ENCODE results near the gene CEACAM18. TPM values are rescaled to one million over a fixed set of nuclear protein-coding genes. Genes with fewer than 3 reads are reported as not detected.

CEACAM18 gene
- total and polyA plus RNA-seq, 2 of the 8 experiments (the other 6 are each of a cell fraction or from before 2014, with no cell fraction given), result not detected

DNA sequence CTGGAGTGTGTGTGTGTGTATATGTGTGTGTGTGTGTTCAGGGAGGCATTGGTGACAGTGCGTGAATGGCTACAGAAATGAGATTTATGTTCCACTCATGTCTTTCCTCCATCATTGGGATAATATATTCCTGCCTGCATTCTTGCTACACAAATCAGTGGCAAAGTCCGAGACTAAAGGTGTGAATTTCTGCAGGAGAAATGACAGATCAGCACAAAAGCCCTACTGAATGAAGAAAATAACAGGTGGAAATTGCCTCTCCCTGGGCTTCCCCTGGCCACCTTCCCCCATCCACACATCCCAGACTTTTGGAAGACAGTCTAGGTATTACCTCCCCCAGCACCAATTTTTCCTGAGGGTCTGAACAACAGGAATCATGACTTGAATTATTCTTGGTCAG lies 43.0 kb downstream of the CEACAM18 start:
- Histone ChIP-seq H4K8ac (ENCODE audit: extremely low read depth, insufficient read depth, low read length) (no peak overlapping the region), H2AK5ac (ENCODE audit: low read depth, low read length) (no peak overlapping the region), H2BK20ac (ENCODE audit: low read length) (no peak overlapping the region), H3K56ac (replicated peaks; ENCODE audit: insufficient read length, low read depth, low read length) (no peak overlapping the region), H2BK5ac (ENCODE audit: low read depth, low read length) (no peak overlapping the region), H3K18ac (ENCODE audit: extremely low read depth, low read length) (no peak overlapping the region), H3K27ac (ENCODE audit: low read depth, low read length) (no peak overlapping the region), H3K4ac (replicated peaks; ENCODE audit: insufficient read length, low read depth, low read length) (no peak overlapping the region), H3K9ac (replicated peaks in 1 of 4; ENCODE audit: extremely low read depth in 1 of 4, low read depth in 3 of 4, low read length in 3 of 4) (no peak overlapping the region), H3K79me2 (ENCODE audit: control insufficient read depth in 1 of 2, insufficient read depth in 2 of 2, low read length in 2 of 2) (no peaks in the 10 kb centered on the region), H3K4me3 (ENCODE audit: extremely low read depth in 1 of 4, insufficient read depth in 2 of 4, low read depth in 3 of 4, low read length in 4 of 4) (no peak overlapping the region), H4K91ac (replicated peaks; ENCODE audit: insufficient read length, low read length) (no peak overlapping the region), H3K4me1 (replicated peaks in 1 of 4; ENCODE audit: control insufficient read depth in 3 of 4, insufficient read depth in 4 of 4, low read length in 3 of 4) (no peaks in the 10 kb centered on the region), H3K23ac (ENCODE audit: insufficient read length) (no peak overlapping the region), H3K23me2 (ENCODE audit: low read depth, low read length) (no peaks in the 10 kb centered on the region), H2BK12ac (ENCODE audit: low read depth, low read length) (no peak overlapping the region), H3K9me3 (ENCODE audit: insufficient read depth in 2 of 2, low read depth in 1 of 2, low read length in 1 of 2) (peaks cover 60 to 72% of the 10 kb centered on the region in 2 experiments), H3K4me2 (ENCODE audit: insufficient read depth in 1 of 2, low read depth in 2 of 2, low read length in 2 of 2) (no peak overlapping the region), H4K20me1 (replicated peaks in 1 of 2; ENCODE audit: control insufficient read depth in 1 of 2, insufficient read depth in 2 of 2, low read length in 2 of 2) (no peaks in the 10 kb centered on the region), H3K79me1 (ENCODE audit: low read depth, low read length) (no peaks in the 10 kb centered on the region), H3K27me3 (replicated peaks in 1 of 4; ENCODE audit: control insufficient read depth in 3 of 4, extremely low read depth in 1 of 4, insufficient read depth in 3 of 4, low read length in 3 of 4) (peaks cover 0 to 1% (median 0%) of the 10 kb centered on the region in 4 experiments; a peak in 1 of 7 replicates), H2BK120ac (replicated peaks; ENCODE audit: low read depth, low read length) (no peak overlapping the region), H3K36me3 (ENCODE audit: control insufficient read depth in 2 of 4, insufficient read depth in 4 of 4, low read length in 3 of 4) (no peaks in the 10 kb centered on the region), H2AFZ (ENCODE audit: low read length) (no peak overlapping the region), H3K14ac (ENCODE audit: insufficient read length) (no peak overlapping the region), H2BK15ac (ENCODE audit: low read length) (no peak overlapping the region), H4K5ac (ENCODE audit: insufficient read length, low read depth, low read length) (no peak overlapping the region)
- no peak for FAIRE-seq
- TF ChIP-seq JUND (IDR thresholded peaks at IDR 0.05; ENCODE audit: low read length) (no peak), POU5F1 (IDR thresholded peaks at IDR 0.05; ENCODE audit: low read depth, low read length) (no peak), GABPA (IDR thresholded peaks at IDR 0.05; ENCODE audit: borderline replicate concordance, insufficient read depth, low read length) (no peak), SAP30 (IDR thresholded peaks at IDR 0.05; ENCODE audit: insufficient read depth, insufficient replicate concordance, low read length) (no peak), BCL11A (IDR thresholded peaks at IDR 0.05; ENCODE audit: low read depth in 2 of 2, low read length in 2 of 2) (no peak), CREB1 (IDR thresholded peaks at IDR 0.05) (no peak), SP2 (IDR thresholded peaks at IDR 0.05; ENCODE audit: low read length) (no peak), RXRA (IDR thresholded peaks at IDR 0.05; ENCODE audit: insufficient read depth, low read depth, low read length) (no peak), SP4 (IDR thresholded peaks at IDR 0.05; ENCODE audit: low read length) (no peak), KDM4A (IDR thresholded peaks at IDR 0.05; ENCODE audit: low read depth, low read length, severe bottlenecking) (no peak), ZNF274 (IDR thresholded peaks at IDR 0.05; ENCODE audit: borderline replicate concordance, extremely low read depth, low read length) (no peak), FOSL1 (IDR thresholded peaks at IDR 0.05; ENCODE audit: insufficient read depth, low read depth, low read length) (no peak), BACH1 (IDR thresholded peaks at IDR 0.05; ENCODE audit: low read length) (no peak), POLR2AphosphoS5 (IDR thresholded peaks at IDR 0.05; ENCODE audit: low read depth, low read length) (no peak), POLR2A (IDR thresholded peaks at IDR 0.05; ENCODE audit: control extremely low read depth in 1 of 2, low read depth in 2 of 2, low read length in 2 of 2) (no peak)
- ChIA-PET POLR2A (ENCODE audit: partially characterized antibody) (no interaction called here), CTCF (ENCODE audit: partially characterized antibody) (no interaction called here)
- DNase-seq (ENCODE audit: low read depth in 1 of 2, low spot score in 2 of 2), result no peak
- WGBS, 2 experiments (ENCODE audit: extremely low coverage in 1 of 2, insufficient coverage in 1 of 2, insufficient read length in 1 of 2, insufficient replicate concordance in 2 of 2, low coverage in 1 of 2, low lambda C conversion rate in 2 of 2, missing lambda C conversion rate in 1 of 2), result 72% methylated on average over 2 of the region's 2 CpGs; no CpG with 5 or more reads in 1 of the 2 experiments

Data from H1 (cell line).